Duodenal mucosa (tissue), 2 donors: ENCODE results near the gene NOL11.
"Not testable (repeated sequence)": the region's sequence is repeated elsewhere in the genome, so short reads cannot be mapped to it uniquely, and the experiment has no call there.

ENCODE experiments used
- H3K27ac ChIP-seq: one replicate; pipeline ENCODE4 v1.7.0; 2013; ENCODE audit warnings: low read depth, low read length
- H3K27me3 ChIP-seq, 2 donors: one replicate each; pipeline ENCODE4 v1.7.0; 2013; ENCODE audit warnings: low read length in 2 of 2, control low read depth in 1 of 2; ENCODE audit not compliant: insufficient read depth in 2 of 2, control insufficient read depth in 1 of 2
- H3K36me3 ChIP-seq, 2 donors: one replicate each; pipeline ENCODE4 v1.7.0; 2013; ENCODE audit warnings: low read length in 2 of 2, control low read depth in 1 of 2; ENCODE audit not compliant: insufficient read depth in 2 of 2, control insufficient read depth in 1 of 2
- H3K4me1 ChIP-seq, 2 donors: one replicate each; pipeline ENCODE4 v1.7.0; 2013; ENCODE audit warnings: low read length in 2 of 2, control low read depth in 1 of 2; ENCODE audit not compliant: insufficient read depth in 2 of 2, control insufficient read depth in 1 of 2
- H3K4me3 ChIP-seq, 2 donors: one replicate each; pipeline ENCODE4 v1.7.0; 2013; ENCODE audit warnings: low read length in 2 of 2, low read depth in 1 of 2
- H3K9ac ChIP-seq, 2 donors: one replicate each; pipeline ENCODE4 v1.7.0; 2013; ENCODE audit warnings: low read length in 2 of 2, low read depth in 1 of 2
- H3K9me3 ChIP-seq, 2 donors: one replicate each; pipeline ENCODE4 v1.7.0; 2013; ENCODE audit warnings: low read length in 2 of 2, control low read depth in 1 of 2; ENCODE audit not compliant: control insufficient read depth in 1 of 2

The NOL11 gene

DNA sequence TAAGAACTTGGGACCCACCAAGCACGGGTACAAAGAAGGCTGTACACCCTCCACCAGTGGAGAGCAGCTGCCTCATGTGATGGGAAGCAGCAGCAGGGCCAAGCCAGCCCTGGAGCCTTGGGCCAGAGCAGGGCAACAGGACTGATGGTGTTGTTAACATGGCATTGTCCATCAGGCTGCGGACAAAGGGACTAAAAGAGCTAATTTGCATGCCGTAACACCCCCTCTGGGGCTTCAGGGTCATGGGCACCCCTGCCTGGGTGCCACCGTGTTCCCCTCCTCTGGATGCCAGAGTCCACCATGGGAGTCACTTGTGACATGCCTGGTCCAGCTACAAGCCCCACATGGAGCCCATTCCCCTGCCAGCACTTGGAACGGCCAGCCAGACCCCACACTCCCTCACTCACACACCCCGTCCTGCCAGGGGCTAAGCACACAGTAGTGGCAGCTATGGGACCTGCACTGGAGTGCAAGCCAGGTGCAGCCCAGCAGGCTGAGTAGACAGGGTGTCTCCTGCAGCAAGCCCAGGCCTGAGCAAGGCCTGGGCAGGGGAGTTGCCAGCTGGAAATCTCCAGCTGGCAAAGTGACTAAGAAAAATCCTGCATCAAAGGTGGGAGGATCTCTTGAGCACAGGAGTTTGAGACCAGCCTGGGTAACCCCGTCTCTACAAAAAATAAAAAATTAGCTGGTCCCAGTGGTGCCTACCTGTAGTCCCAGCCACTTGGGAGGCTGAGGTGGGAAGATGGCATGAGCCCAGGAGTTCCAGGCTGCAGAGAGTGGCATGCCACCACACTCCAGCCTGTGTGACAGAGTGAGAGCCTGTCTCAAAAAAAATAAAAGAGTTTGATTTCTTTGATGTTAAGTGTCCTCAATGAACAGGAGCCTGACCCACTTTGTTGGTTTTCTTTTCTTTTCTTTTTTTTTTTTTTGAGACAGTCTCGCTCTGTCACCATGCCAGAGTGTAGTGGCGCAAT is 33.7 kb downstream of the NOL11 start:
- H3K4me3 ChIP-seq: no peak overlapping the region
- H3K27me3 ChIP-seq: no peaks in the 10 kb centered on the region
- peaks cover 6 to 14% of the 10 kb centered on the region in 2 donors for H3K36me3 ChIP-seq
- no peak overlapping the region for H3K9ac ChIP-seq
- H3K4me1 ChIP-seq: peaks cover 0 to 2% of the 10 kb centered on the region in 2 donors
- no peaks in the 10 kb centered on the region for H3K9me3 ChIP-seq
- H3K27ac ChIP-seq: no peak overlapping the region

- H3K27me3 ChIP-seq, H3K9me3 ChIP-seq, H3K9ac ChIP-seq, H3K27ac ChIP-seq, H3K4me3 ChIP-seq, H3K4me1 ChIP-seq: not testable (repeated sequence)
- peaks cover 6 to 14% of the 10 kb centered on the region in 2 donors for H3K36me3 ChIP-seq
These were observed 34.4 kb downstream of the NOL11 start for GRCh38 chr17:67752160-67752559.

GRCh38 chr17:67753026-67753425 is 35.3 kb downstream of the NOL11 start:
- no peaks in the 10 kb centered on the region for H3K9me3 ChIP-seq
- H3K36me3 ChIP-seq: peaks cover 6 to 14% of the 10 kb centered on the region in 2 donors
- H3K4me1 ChIP-seq: no peaks in the 10 kb centered on the region
- no peaks in the 10 kb centered on the region for H3K27me3 ChIP-seq
- H3K9ac ChIP-seq: no peak overlapping the region
- H3K27ac ChIP-seq: no peak overlapping the region
- H3K4me3 ChIP-seq: no peak overlapping the region

- Histone ChIP-seq H3K4me3 (no peak overlapping the region), H3K9ac (no peak overlapping the region), H3K36me3 (peaks cover 6 to 14% of the 10 kb centered on the region in 2 donors), H3K4me1 (no peaks in the 10 kb centered on the region), H3K27me3 (no peaks in the 10 kb centered on the region), H3K27ac (no peak overlapping the region), H3K9me3 (no peaks in the 10 kb centered on the region)
These were observed 36.3 kb downstream of the NOL11 start for GRCh38 chr17:67754001-67754400.

GRCh38 chr17:67754686-67755085 is 37.0 kb downstream of the NOL11 start:
- H3K27me3 ChIP-seq, H3K27ac ChIP-seq, H3K9ac ChIP-seq, H3K9me3 ChIP-seq, H3K4me3 ChIP-seq, H3K4me1 ChIP-seq: not testable (repeated sequence)
- H3K36me3 ChIP-seq: peaks cover 6 to 11% of the 10 kb centered on the region in 2 donors

GRCh38 chr17:67756766-67757165 is 39.0 kb downstream of the NOL11 start:
- not testable (repeated sequence) for H3K4me1 ChIP-seq, H3K9ac ChIP-seq, H3K27me3 ChIP-seq, H3K9me3 ChIP-seq, H3K36me3 ChIP-seq, H3K4me3 ChIP-seq, H3K27ac ChIP-seq

- Histone ChIP-seq H3K27me3 (no peaks in the 10 kb centered on the region), H3K4me1 (peaks cover 0 to 6% of the 10 kb centered on the region in 2 donors), H3K36me3 (no peaks in the 10 kb centered on the region), H3K27ac (no peak overlapping the region), H3K4me3 (no peak overlapping the region), H3K9me3 (no peaks in the 10 kb centered on the region), H3K9ac (no peak overlapping the region)
These were observed 41.8 kb downstream of the NOL11 start for GRCh38 chr17:67759355-67760171.

DNA sequence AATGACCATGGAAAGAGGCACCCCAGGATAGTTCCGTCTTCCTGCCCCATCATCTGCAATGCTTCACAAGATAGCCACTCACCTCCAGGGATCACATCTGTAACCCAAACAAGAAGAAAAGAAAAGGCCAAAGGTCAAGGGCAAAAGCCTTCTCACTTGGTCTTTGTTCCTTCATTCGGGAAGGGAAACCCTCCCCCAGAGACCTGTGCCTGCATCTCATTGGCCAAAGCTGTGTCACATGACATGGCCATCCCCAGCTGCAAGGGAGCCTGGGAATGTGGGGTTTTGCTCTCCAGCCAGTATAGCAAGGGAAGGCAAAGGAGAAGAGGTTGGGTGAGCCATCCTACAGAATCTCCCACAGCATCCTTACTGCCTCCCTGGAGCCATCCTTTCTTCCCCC is 47.9 kb downstream of the NOL11 start:
- H3K4me3 ChIP-seq: no peak overlapping the region
- H3K27ac ChIP-seq: no peak overlapping the region
- H3K9me3 ChIP-seq: no peaks in the 10 kb centered on the region
- no peaks in the 10 kb centered on the region for H3K4me1 ChIP-seq
- no peaks in the 10 kb centered on the region for H3K27me3 ChIP-seq
- no peak overlapping the region for H3K9ac ChIP-seq
- H3K36me3 ChIP-seq: no peaks in the 10 kb centered on the region

DNA sequence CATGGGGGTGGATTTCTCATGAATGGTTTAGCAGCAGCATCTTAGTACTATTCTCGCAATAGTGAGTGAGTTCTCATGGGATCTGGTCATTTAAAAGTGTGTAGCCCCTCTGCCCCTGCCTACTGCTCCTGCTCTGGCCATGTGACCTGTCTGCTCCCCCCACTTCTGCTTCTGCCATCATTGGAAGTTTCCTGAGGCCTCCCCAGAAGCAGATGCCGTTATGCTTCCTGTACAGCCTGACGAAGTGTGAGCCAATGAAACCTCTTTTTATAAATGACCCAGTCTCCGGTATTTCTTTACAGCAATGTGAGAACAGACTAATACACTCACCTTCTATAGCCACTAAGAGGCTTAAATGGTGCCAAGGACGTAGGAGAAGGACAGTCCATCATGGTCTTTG is 51.5 kb downstream of the NOL11 start:
- no peak overlapping the region for H3K4me3 ChIP-seq
- no peaks in the 10 kb centered on the region for H3K9me3 ChIP-seq
- H3K27me3 ChIP-seq: no peaks in the 10 kb centered on the region
- H3K27ac ChIP-seq: no peak overlapping the region
- no peaks in the 10 kb centered on the region for H3K36me3 ChIP-seq
- H3K9ac ChIP-seq: no peak overlapping the region
- H3K4me1 ChIP-seq: no peaks in the 10 kb centered on the region

DNA sequence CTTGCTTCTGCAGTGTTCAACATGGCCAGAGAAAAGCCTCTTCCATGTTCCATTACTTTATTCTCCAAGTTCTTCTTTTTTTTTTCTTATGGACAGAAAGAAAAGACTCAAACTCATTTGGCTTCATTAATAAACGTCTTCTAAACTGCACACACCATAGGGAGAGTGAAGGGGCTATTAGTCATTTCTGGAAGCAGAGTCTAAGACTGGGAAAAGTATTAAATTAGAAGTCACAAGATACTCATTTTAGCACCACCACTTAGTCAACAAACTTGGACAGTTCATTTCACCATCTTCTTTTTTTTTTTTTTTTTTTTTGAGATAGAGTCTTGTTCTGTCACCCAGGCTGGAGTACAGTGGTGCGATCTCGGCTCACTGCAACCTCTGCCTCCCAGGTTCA is 52.8 kb downstream of the NOL11 start:
- Histone ChIP-seq H3K9me3 (no peaks in the 10 kb centered on the region), H3K36me3 (no peaks in the 10 kb centered on the region), H3K27ac (no peak overlapping the region), H3K4me3 (no peak overlapping the region), H3K27me3 (no peaks in the 10 kb centered on the region), H3K4me1 (no peaks in the 10 kb centered on the region), H3K9ac (no peak overlapping the region)
